NCI-H524 (cell line): Measurements from ENCODE around the gene NUCB1.
A peak's percentile ranks its signal among the peaks of the same experiment; 100 is the strongest.
"Not testable (repeated sequence)": the region's sequence is repeated elsewhere in the genome, so short reads cannot be mapped to it uniquely, and the experiment has no call there.

Experiments used
- DNase-seq, 2 experiments: peaks; one replicate each; lab custom pipeline; 2025; lab: John Stamatoyannopoulos, UW

Gene NUCB1

DNA sequence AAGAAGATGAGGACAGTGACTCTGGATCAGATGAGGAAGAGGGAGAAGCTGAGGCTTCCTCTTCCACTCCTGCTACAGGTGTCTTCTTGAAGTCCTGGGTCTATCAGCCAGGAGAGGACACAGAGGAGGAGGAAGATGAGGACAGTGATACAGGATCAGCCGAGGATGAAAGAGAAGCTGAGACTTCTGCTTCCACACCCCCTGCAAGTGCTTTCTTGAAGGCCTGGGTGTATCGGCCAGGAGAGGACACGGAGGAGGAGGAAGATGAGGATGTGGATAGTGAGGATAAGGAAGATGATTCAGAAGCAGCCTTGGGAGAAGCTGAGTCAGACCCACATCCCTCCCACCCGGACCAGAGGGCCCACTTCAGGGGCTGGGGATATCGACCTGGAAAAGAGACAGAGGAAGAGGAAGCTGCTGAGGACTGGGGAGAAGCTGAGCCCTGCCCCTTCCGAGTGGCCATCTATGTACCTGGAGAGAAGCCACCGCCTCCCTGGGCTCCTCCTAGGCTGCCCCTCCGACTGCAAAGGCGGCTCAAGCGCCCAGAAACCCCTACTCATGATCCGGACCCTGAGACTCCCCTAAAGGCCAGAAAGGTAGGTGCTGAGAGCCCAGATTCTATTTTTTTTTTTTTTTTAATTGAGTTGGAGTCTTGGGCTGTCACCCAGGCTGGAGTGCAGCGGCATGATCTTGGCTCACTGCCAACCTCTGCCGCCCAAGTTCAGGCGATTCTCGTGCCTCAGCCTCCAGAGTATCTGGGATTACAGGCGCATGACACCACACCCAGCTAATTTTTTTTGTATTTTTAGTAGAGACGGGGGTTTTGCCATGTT is 25.6 kb upstream of the NUCB1 start:
- no peak for DNase-seq

DNA sequence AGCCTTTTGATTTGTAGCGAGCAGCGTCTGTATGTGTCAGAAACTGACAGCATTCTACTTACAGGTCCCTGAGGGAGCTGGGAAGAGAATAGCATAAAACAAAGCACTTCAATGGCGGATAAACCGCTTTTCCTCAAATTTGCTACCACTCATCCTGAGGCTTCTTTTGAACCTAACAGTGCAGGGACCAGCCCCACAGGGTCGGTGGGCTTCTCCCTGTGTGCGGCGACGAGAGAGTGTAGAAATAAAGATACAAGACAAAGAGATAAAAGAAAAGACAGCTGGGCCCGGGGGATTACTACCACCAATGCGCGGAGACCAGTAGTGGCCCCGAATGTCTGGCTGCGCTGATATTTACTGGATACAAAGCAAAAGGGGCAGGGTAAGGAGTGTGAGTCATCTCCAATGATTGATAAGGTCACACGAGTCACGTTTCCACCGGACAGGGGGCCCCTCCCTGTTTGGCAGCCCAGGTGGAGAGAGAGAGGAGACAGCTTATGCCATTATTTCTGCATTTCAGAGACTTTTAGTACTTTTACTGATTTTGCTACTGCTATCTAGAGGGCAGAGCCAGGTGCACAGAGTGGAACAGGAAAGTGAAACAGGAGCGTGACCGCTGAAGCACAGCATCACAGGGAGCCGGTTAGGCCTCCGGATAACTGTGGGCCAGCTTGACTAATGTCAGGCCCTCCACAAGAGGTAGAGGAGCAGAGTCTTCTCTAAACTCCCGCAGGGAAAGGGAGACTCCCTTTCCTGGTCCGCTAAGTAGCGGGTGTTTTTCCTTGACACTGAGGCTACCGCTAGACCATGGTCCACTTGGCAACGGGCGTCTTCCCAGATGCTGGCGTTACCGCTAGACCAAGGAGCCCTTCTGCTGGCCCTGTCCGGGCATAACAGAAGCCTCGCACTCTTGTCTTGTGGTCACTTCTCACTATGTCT is 23.8 kb upstream of the NUCB1 start:
- DNase-seq: peak in 1 of 2 experiments; percentile 33

DNA sequence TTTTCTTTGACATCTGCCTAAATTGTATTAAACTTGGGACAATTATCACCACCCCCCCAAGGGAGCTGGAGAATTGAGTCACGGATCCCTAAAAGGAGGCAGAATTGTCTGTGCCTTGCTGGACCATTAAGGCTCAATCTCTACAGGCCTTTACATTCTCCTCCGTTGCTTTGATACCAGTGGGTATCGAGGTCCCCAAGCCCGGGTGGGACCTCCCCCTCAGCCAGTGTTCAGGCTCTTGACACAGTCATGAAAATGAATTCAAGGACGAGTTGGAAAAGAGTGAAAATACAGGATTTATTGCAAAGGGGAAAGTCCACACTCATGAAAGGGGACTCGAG is 22.3 kb upstream of the NUCB1 start:
- DNase-seq: no peak

DNA sequence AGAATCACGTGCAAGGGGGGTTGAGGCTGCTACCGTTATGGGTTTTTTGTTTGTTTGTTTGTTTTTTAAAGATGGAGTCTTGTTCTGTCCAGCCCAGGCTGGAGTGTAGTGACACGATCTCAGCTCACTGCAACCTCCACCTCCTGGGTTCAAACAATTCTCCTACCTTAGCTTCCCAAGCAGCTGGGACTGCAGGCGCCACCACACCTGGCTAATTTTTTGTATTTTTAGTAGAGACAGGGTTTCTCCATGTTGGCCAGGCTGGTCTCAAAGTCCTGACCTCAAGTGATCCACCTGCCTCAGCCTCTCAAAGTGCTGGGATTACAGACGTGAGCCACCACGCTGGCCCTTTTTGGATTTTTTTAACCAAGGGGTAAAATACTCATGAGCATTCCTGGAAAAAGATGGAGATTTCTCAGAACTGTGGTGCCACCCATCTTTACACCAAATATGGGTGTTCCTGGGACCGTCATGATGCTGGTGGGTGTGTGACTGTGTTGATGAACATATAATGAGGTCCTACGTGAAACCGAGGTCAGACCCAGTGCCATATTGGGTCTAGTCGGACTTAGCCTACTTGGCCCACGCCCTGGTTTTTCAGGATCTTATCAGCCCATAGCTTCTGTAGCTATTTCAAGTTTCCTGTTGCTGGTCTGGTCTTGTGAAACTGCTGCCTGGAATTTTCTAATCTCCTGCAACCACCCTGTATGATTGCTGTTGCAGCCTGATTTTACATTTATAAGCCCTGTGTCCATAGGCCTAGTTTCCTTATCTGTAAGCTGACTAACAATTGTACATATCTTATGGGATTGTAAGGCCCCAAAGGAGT is 21.7 kb upstream of the NUCB1 start:
- DNase-seq: no peak

DNA sequence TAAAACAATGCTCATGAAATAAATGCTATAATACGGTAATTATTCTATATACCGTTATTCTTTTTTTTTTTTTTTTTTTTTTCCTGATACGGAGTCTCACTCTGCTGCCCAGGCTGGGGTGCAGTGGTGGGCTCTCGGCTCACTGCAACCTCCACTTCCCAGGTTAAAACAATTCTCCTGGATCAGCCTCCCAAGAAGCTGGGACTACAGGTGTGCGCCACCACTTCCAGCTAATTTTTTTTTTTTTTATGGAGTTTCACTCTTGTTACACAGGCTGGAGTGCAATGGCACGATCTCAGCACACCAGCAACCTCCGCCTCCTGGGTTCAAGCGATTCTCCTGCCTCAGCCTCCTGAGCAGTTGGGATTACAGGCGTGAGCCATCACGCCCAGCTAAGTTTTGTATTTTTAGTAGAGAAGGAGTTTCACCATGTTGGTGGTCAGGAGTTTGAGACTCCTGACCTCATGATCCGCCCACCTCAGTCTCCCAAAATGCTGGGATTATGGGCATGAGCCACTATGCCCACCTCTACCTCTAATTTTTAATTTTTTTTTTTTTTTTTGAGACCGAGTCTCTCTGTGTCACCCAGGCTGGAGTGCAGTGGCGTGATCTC is 21.0 kb upstream of the NUCB1 start:
- no peak for DNase-seq

DNA sequence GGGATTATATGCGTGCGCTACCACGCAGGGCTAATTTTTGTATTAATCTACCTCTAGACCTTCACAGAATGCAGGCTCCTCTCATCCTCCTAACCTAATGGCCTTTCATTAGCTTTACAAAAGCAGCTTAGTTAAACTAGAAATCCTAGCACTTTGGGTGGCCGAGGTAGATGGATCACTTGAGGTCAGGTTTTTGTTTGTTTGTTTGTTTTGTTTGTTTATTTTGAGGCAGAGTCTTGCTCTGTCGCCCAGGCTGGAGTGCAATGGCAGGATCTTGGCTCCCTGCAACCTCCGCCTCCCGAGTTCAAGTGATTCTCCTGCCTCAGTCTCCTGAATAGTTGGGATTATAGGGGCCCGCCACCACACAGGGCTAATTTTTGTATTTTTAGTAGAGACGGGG is 20.4 kb upstream of the NUCB1 start:
- not testable (repeated sequence) for DNase-seq

DNA sequence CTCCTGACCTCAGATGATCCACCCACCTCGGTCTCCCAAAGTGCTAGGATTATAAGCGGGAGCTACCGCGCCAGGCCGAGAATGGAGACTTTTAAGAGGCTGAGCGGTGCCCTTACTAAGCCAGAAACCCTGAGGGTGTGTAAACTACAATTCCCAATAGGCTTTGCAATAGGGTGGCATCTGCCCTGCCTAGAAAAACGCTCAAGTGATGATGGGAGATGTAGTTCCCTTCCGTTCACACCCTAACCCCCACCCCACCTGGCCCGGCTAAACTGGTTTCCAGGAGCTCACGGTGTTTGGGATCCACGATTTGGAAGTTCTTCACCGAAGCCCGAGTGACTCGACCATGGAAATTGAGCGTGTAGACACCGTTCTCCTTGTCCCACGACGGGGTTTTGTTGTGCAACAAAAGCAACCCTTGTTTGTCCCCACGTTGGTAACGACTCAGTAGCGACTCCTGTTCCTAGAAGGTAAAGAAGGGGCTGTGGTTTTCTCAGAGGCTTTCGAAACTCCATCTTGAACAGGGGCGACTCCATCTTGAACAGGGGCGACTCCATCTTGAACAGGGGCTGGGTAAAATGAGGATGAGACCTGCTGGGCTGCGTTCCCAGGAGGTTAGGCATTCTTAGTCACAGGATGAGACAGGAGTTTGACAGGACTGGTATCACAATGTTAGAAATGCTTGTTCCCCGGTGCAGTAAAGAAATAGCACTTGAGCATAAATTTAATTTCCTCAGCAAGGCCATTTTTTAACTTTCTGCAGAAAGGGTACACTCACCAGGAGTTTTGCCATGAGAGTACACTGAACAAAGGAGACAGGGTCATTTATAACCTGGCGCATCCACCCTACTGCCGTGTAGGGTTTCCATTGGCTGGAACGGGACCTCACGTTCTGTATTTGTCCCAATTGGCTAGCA is 18.1 kb upstream of the NUCB1 start:
- no peak for DNase-seq

DNA sequence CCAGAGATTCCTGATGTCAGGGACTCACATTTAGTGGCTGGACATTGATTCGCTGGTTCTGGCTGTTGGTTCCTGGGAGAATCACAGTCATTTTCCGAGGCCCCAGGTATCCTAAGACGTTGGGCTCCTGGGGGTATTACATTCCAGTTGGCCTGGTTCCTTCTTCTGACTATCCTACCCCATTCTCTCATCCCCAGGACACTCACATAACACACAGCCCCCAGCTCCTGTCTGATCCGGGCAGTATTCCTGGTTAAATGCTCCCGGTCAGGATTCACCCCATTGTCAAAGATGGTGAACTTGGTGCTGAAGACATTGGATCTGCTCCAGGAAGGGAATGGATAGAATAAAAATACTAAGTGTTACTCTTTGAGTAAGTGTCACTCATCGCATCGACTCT is 16.4 kb upstream of the NUCB1 start:
- no peak for DNase-seq

DNA sequence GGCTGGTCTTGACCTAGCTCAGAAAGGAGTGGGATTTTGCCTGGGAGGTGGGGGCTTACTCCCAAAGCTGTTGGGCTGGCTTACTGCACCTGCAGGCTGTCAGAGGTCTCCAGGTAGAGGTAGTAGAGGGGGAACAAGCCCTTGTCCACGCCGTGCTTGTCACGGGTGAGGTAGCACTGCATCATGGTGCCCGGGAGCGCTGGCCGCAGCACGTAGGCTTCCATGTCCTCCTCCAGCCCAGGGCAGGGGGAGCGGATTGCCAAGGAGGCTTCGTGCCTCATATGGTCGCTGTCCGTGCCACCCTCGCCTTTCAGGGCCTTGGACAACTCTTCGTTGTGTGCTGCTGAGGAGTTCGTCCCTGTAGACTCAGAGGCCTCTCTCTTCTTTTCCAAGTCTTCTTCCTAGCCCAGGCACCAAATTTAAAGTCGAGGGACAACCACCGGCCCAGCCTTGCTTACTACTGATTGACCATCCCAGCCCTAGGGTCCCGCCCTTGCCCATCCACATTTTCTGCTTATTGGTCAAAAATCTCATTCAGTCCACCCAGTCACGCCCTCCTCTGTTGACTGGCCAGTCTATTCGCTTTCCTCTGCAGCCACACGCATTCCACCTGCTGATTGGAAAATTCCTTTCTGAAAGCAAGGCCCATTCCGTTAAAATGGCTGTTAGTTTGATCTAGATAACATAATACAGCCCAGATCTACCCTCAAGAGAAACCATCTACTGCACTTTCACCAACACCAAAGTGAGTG is 12.1 kb upstream of the NUCB1 start:
- no peak for DNase-seq

DNA sequence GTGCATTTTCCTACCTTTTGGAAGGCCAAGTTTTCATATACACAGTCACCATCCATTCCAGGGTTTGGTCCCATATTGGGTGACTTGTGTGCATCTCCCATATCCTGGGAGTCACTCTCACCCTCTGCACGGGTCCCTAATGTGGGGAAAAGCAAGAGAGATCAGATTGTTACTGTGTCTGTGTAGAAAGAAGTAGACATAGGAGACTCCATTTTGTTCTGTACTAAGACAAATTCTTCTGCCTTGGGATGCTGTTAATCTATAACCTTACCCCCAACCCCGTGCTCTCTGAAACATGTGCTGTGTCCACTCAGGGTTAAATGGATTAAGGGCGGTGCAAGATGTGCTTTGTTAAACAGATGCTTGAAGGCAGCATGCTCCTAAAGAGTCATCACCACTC is 10.6 kb upstream of the NUCB1 start:
- DNase-seq: not testable (repeated sequence)

DNA sequence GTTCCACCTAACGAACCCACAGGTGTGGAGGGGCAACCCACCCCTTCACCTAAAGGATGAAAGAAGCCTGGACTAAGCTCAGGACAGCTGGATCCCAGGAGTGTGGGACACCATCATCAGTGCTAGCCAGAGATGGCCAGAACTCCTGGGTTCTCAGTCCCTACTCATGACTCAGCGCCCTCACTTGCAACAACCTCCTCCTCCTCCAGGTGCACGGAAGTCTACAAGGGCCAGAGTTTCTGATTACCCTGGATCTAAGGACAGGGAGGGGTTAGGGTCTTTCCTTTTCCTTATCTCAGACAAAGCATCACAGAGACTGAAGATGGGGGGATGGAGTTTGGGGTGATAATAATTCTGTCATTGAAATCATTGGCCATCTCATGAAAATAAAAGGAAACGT is 9.6 kb upstream of the NUCB1 start:
- DNase-seq: no peak

DNA sequence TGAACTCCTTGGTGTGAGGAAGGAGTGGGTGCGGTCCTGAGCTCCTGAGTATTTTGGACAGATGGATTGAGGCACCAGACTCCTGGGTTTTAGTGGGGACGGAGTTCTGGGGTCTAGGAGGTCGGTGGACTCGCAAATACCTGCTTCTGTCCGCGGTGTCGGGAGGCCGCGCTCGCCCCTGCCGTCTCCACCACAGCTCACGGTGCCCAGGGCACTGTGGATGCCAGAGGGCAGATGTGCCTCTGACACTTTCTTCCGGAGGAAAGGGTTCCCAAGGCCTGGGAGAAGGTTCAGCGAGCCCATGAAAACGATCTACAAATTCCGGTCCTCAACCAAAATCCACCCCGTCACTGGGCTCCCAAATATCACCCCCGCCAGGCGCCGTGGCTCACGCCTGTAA is 4.9 kb upstream of the NUCB1 start:
- no peak for DNase-seq

DNA sequence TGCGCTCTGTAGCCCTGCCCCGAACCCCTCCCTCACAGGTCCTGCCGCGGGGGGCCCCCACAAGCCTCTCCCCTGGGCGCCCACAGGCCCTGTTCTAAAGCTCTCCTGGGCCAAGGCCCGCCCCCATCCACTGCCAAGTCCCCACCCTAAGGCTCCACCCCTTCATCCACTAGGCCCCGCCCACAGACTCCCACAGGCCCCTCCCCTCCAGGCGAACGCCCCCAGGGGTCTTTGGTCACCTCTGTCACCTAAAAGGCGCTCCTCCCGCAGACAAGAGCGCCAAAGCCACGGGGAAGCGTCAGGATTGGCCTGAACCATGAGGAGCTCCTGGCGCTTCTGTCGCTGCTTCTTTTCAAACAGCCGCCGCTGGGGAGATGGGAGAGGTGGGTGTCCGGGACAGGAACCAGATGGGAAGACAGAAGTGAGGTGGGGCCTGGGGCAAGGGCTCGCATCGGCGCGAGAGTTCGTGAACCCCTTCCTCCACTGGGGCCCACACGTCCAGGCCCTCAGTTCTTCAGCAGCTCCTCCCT is 3.9 kb upstream of the NUCB1 start:
- no peak for DNase-seq

DNA sequence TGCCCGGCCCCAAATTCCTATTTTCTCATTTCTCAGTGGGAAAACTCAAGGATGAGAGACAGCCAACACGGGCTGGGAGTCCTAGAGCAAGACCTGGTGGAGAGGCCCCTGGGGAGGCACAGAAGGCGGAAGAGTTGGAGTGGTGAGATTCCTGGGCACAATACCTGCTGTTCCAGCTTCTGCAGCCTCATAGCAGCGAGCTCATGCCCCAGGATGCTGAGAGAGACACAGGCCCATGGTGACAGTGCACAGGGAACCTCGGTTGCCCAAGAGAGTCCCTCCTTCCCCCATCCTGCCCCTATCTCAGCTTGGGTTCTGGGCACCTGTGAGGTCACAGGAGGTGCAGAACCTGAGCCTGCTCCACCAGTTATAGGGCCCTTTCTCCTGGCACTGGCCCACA is 2.9 kb upstream of the NUCB1 start:
- no peak for DNase-seq

DNA sequence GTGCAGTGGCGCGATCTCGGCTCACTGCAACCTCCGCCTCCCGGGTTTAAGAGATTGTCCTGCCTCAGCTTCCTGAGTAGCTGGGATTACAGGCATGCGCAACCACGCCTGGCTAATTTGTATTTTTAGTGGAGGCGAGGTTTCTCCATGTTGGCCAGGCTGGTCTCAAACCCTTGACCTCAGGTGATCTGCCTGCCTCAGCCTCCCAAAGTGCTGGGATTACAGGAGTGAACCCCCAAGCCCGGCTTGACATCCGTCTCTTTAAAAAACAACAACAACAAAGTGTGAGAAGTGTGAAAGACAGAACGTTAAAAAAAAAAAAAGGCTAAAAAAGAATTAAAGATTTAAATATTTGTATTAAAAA is 744 bp upstream of the NUCB1 start:
- not testable (repeated sequence) for DNase-seq

DNA sequence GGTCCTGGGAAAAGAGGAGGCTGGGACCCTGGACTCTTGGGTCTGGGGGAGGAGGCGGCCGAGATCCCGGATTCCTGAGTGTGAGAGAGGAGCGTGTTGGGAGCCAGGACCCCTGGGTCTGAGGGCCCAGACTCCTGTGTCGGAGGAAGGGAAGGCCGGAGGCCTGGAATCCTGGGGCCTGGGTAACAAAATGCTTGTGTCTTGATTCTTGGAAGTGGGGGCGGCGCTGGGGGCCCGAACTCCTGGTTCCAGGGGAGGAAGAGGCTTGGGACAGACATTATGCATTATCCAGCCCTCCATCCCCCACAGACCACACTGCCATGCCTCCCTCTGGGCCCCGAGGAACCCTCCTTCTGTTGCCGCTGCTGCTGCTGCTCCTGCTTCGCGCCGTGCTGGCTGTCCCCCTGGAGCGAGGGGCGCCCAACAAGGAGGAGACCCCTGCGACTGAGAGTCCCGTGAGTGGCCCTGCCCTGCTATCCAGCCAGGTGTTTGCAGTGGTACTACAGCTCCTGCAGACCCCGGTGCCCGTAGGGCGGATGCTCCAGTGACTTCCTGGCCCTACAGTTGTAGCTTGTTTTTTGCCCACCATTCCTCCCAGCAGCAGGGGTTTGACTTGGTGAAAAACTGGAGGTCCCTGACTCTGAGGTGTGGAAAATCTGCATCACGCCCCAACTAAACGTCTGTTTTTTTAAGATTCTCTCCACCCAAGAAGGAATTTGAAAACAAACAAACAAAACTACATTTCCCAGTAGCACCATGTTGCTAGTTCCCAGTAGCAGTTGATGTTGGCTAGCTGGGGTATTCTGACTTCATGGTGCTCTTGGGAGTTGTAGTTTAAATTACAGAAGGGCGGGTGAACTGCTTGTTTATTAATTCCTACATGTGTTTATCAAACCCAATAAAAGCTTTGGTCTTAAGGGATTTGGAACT is 630 bp downstream of the NUCB1 start:
- DNase-seq: no peak

DNA sequence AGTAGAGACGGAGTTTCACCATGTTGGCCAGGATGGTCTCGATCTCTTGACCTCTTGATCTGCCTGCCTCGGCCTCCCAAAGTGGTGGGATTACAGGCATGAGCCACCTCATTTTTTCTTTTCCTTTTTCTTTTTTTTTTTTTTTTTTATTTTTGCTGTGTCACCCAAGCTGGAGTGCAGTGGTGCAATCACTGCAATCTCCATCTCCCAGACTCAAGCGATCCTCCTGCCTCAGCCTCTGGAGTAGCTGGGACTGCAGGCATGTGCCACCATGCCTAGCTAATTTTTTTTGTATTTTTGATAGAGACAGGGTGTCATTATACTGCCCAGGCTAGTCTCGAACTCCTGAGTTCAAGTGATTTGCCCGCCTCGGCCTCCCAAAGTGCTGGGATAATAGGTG is 2.2 kb downstream of the NUCB1 start:
- DNase-seq: not testable (repeated sequence)

DNA sequence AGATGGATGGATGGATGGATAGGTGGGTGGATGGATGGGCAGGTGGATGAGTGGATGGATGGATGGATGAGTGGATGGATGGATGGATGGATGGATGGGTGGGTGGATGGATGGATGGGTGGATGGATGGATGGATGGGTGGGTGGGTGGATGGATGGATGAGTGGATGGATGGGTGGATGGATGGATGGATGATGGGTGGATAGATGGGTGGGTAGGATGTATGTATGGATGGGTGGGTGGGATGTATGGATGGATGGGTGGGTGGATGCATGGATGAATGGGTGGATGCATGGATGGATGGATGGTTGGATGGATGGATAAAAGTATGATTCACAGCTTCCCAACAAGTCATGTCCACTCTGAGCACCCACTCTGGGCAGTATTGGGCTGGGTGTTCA is 3.7 kb downstream of the NUCB1 start:
- not testable (repeated sequence) for DNase-seq

DNA sequence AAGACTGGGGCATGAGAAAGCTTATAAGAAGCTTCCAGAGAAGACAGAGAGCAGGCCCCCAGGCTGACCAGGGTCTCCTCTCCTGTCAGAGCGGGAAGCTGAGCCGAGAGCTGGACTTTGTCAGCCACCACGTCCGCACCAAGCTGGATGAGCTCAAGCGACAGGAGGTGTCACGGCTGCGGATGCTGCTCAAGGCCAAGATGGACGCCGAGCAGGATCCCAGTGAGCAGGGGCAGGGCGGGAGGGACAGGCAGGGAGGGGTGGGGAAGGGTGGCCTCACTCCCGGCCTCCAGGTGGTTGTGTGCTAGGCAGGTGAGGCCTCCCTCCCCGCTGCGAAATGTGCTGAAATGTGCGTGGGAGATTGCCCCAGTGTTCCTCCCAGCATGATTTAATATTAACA is 5.6 kb downstream of the NUCB1 start:
- DNase-seq: no peak
